Glutamatergic neuron (in vitro differentiated cells): ENCODE measurements around the gene CXCL3. TPM values are rescaled to one million over a fixed set of nuclear protein-coding genes. Genes with fewer than 3 reads are reported as not detected.

Source experiments
- DNase-seq: peaks from one replicate; pipeline ENCODE4 v3.0.0; 2022
- H3K27ac Mint-ChIP-seq: one replicate; pipeline ENCODE4 v1.8.0; 2020; ENCODE audit warnings: mild to moderate bottlenecking, mixed read lengths, inconsistent platforms; ENCODE audit not compliant: unreplicated experiment
- H3K27me3 Mint-ChIP-seq: one replicate; pipeline ENCODE4 v1.8.0; 2020; ENCODE audit warnings: mild to moderate bottlenecking, moderate library complexity, mixed read lengths, inconsistent platforms; ENCODE audit not compliant: unreplicated experiment
- H3K36me3 Mint-ChIP-seq: one replicate; pipeline ENCODE4 v1.8.0; 2020; ENCODE audit warnings: mild to moderate bottlenecking, mixed read lengths, inconsistent platforms; ENCODE audit not compliant: unreplicated experiment
- H3K4me1 Mint-ChIP-seq: one replicate; pipeline ENCODE4 v1.8.0; 2020; ENCODE audit warnings: mild to moderate bottlenecking, low read depth, mixed read lengths, inconsistent platforms; ENCODE audit not compliant: unreplicated experiment
- H3K4me3 Mint-ChIP-seq: one replicate; pipeline ENCODE4 v1.8.0; 2020; ENCODE audit warnings: mild to moderate bottlenecking, mixed read lengths, inconsistent platforms; ENCODE audit not compliant: unreplicated experiment
- H3K9me3 Mint-ChIP-seq: one replicate; pipeline ENCODE4 v1.8.0; 2020; ENCODE audit warnings: mild to moderate bottlenecking, moderate library complexity, mixed read lengths, inconsistent platforms; ENCODE audit not compliant: unreplicated experiment
- CTCF ChIP-seq: fragments of 200-600 bp; sonication (generic); IDR thresholded peaks from one replicate; pipeline ENCODE4 v1.5.0; 2021; ENCODE audit not compliant: partially characterized antibody, unreplicated experiment
- total RNA-seq: library from RNA; stranded (reverse); fragmentation: NEBNext Ultra II Directional; extraction: Animal tissue kit (Norgen Biotek cat#: 25700); gene quantifications from one replicate; pipeline ENCODE4 v1.2.1, GENCODE V29; 2021; ENCODE audit not compliant: unreplicated experiment

Gene CXCL3
- total RNA-seq, 1 donor from 2014 or later, result 0.74 TPM

GRCh38 chr4:74004668-74005067, 33.8 kb downstream of the CXCL3 start:
- Mint-ChIP-seq H3K27me3 (no peaks in the 10 kb centered on the region), H3K4me1 (no peaks in the 10 kb centered on the region), H3K9me3 (no peaks in the 10 kb centered on the region), H3K27ac (no peak overlapping the region), H3K4me3 (no peak overlapping the region), H3K36me3 (no peaks in the 10 kb centered on the region)
- no peak for TF ChIP-seq CTCF
- no peak for DNase-seq

- Mint-ChIP-seq H3K4me1 (no peaks in the 10 kb centered on the region), H3K36me3 (no peaks in the 10 kb centered on the region), H3K27me3 (no peaks in the 10 kb centered on the region), H3K9me3 (no peaks in the 10 kb centered on the region), H3K27ac (no peak overlapping the region), H3K4me3 (no peak overlapping the region)
- TF ChIP-seq CTCF, result no peak
- DNase-seq, result no peak
Measured at GRCh38 chr4:74000301-74000700, 38.2 kb downstream of the CXCL3 start.

GRCh38 chr4:73998040-73999011, 40.2 kb downstream of the CXCL3 start, which contains the start of gene CXCL5:
Gene CXCL5 (minus strand): TSS chr4:73998677. CDS start chr4:73998581, 96 bp downstream.
- Mint-ChIP-seq H3K9me3 (no peaks in the 10 kb centered on the region), H3K4me3 (peak within 1 kb of the TSS; percentile 87), H3K27me3 (no peaks in the 10 kb centered on the region), H3K27ac (no peak within 1 kb of the TSS), H3K4me1 (no peaks in the 10 kb centered on the region), H3K36me3 (no peaks in the 10 kb centered on the region)
- peak; percentile 60 for DNase-seq
- no peak for TF ChIP-seq CTCF

GRCh38 chr4:73992050-73992449, 46.4 kb downstream of the CXCL3 start:
- H3K27me3 Mint-ChIP-seq, result no peaks in the 10 kb centered on the region
- no peaks in the 10 kb centered on the region for H3K4me1 Mint-ChIP-seq
- no peaks in the 10 kb centered on the region for H3K36me3 Mint-ChIP-seq
- no peak overlapping the region for H3K4me3 Mint-ChIP-seq
- H3K9me3 Mint-ChIP-seq, result no peaks in the 10 kb centered on the region
- TF ChIP-seq CTCF, result no peak
- DNase-seq, result no peak
- H3K27ac Mint-ChIP-seq, result no peak overlapping the region

GRCh38 chr4:73991742-73992000, 46.8 kb downstream of the CXCL3 start:
- Mint-ChIP-seq H3K36me3 (no peaks in the 10 kb centered on the region), H3K27me3 (no peaks in the 10 kb centered on the region), H3K4me3 (no peak overlapping the region), H3K27ac (no peak overlapping the region), H3K4me1 (no peaks in the 10 kb centered on the region), H3K9me3 (no peaks in the 10 kb centered on the region)
- DNase-seq, result no peak
- no peak for TF ChIP-seq CTCF
